Measurements from ENCODE around the gene RPA3. TPM values are rescaled to one million over a fixed set of nuclear protein-coding genes. Genes with fewer than 3 reads are reported as not detected.

Gene RPA3
- total RNA-seq, 1 donor from 2014 or later, result 111 TPM

DNA sequence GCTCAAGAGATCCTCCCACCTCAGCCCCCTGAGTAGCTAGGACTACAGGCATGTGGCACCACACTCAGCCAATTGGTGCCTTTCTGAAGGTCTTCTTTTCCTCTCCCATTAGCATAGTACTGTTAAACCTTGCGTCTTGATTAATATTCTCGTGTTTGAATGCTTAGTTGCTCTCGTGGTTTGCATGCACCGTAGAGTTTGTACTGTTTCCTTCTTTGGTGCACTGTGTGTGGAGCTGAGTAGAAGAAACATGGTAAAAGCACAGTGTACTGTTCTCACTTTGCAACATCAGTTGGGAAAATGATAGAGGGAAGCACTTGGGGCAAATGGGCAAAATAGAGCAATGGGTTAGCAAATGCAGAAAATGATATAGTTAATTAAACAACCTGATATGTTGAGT, 27.6 kb upstream of the RPA3 start:
- Mint-ChIP-seq H3K27ac (no peak overlapping the region), H3K4me1 (ENCODE audit: low read depth) (peaks cover 2% of the 10 kb centered on the region), H3K9me3 (no peaks in the 10 kb centered on the region), H3K4me3 (ENCODE audit: low read depth) (no peak overlapping the region), H3K27me3 (ENCODE audit: low read depth) (no peaks in the 10 kb centered on the region), H3K36me3 (ENCODE audit: low read depth) (no peaks in the 10 kb centered on the region)
- no peak for DNase-seq (ENCODE audit: low spot score)
- intact Hi-C loops (cut with micrococcal nuclease), result no loop called here

DNA sequence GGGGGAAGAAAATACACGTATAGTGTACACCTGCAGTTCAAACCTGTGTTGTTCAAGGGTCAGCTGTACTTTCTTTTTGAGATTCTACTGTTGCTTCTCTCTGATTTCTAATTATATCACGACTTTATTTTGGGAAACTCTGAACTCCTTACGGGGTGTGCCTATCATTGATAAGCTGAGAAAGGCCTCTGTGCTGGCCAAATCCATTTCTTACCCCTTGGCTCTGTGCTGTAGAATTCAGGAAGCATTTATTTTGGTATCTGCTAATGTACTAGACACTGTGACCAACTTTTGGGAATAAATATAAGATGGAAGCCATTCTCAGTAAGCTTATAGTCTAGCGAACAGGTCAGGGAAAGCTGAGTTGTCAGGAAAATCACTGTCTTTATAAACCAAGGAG, 26.9 kb upstream of the RPA3 start:
- intact Hi-C loops (cut with micrococcal nuclease), result no loop called here
- no peaks in the 10 kb centered on the region for H3K36me3 Mint-ChIP-seq (ENCODE audit: low read depth)
- H3K27ac Mint-ChIP-seq, result no peak overlapping the region
- H3K4me3 Mint-ChIP-seq (ENCODE audit: low read depth), result no peak overlapping the region
- no peaks in the 10 kb centered on the region for H3K27me3 Mint-ChIP-seq (ENCODE audit: low read depth)
- no peaks in the 10 kb centered on the region for H3K9me3 Mint-ChIP-seq
- no peak for DNase-seq (ENCODE audit: low spot score)
- no peaks in the 10 kb centered on the region for H3K4me1 Mint-ChIP-seq (ENCODE audit: low read depth)

GRCh38 chr7:7742223-7742622, 23.8 kb upstream of the RPA3 start:
- H3K4me3 Mint-ChIP-seq (ENCODE audit: low read depth), result no peak overlapping the region

GRCh38 chr7:7740037-7740355, 21.6 kb upstream of the RPA3 start:
- H3K4me1 Mint-ChIP-seq (ENCODE audit: low read depth), result peaks cover 9% of the 10 kb centered on the region
- no peak overlapping the region for H3K4me3 Mint-ChIP-seq (ENCODE audit: low read depth)
- H3K27ac Mint-ChIP-seq, result no peak overlapping the region
- H3K9me3 Mint-ChIP-seq, result no peaks in the 10 kb centered on the region
- H3K27me3 Mint-ChIP-seq (ENCODE audit: low read depth), result no peaks in the 10 kb centered on the region
- peaks cover 3% of the 10 kb centered on the region for H3K36me3 Mint-ChIP-seq (ENCODE audit: low read depth)
- intact Hi-C loops (cut with micrococcal nuclease), result no loop called here
- no peak for DNase-seq (ENCODE audit: low spot score)

More at GRCh38 chr7:7742223-7742622, 23.8 kb upstream of the RPA3 start:
- no peak overlapping the region for H3K27ac Mint-ChIP-seq
- peaks cover 3% of the 10 kb centered on the region for H3K36me3 Mint-ChIP-seq (ENCODE audit: low read depth)
- peaks cover 9% of the 10 kb centered on the region for H3K4me1 Mint-ChIP-seq (ENCODE audit: low read depth)
- H3K9me3 Mint-ChIP-seq, result no peaks in the 10 kb centered on the region
- DNase-seq (ENCODE audit: low spot score), result no peak
- intact Hi-C loops (cut with micrococcal nuclease), result no loop called here
- H3K27me3 Mint-ChIP-seq (ENCODE audit: low read depth), result no peaks in the 10 kb centered on the region

- Mint-ChIP-seq H3K9me3 (no peaks in the 10 kb centered on the region), H3K4me1 (ENCODE audit: low read depth) (peaks cover 9% of the 10 kb centered on the region), H3K27me3 (ENCODE audit: low read depth) (no peaks in the 10 kb centered on the region), H3K27ac (no peak overlapping the region), H3K36me3 (ENCODE audit: low read depth) (peaks cover 3% of the 10 kb centered on the region), H3K4me3 (ENCODE audit: low read depth) (no peak overlapping the region)
- DNase-seq (ENCODE audit: low spot score), result no peak
- intact Hi-C loops (cut with micrococcal nuclease), result no loop called here
Measured at GRCh38 chr7:7739204-7740036, 21.0 kb upstream of the RPA3 start.

GRCh38 chr7:7738622-7739021, 20.2 kb upstream of the RPA3 start:
- Mint-ChIP-seq H3K4me1 (ENCODE audit: low read depth) (peaks cover 9% of the 10 kb centered on the region), H3K27me3 (ENCODE audit: low read depth) (no peaks in the 10 kb centered on the region), H3K9me3 (no peaks in the 10 kb centered on the region), H3K36me3 (ENCODE audit: low read depth) (peaks cover 3% of the 10 kb centered on the region), H3K27ac (no peak overlapping the region), H3K4me3 (ENCODE audit: low read depth) (no peak overlapping the region)
- no peak for DNase-seq (ENCODE audit: low spot score)
- intact Hi-C loops (cut with micrococcal nuclease), result no loop called here

DNA sequence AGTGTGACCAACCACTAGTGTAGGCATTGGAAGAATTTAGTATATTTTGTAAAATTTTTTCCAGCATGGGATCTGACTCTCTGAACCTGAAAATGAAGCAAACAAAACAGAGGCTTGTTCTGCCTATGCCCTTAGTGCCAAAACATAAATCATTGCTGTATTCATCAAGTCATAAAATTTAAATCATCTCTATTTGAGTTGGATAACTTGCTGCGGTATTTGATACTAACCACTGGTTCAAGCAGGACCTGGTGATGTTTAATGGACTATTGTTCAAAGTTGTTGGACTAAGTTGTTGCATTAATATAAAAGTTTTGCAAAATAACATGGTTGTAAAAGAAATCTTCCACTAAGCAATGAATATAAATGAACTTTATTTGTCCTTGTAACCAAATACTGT, 19.8 kb upstream of the RPA3 start:
- H3K27ac Mint-ChIP-seq, result no peak overlapping the region
- intact Hi-C loops (cut with micrococcal nuclease), result no loop called here
- H3K4me3 Mint-ChIP-seq (ENCODE audit: low read depth), result no peak overlapping the region
- peaks cover 9% of the 10 kb centered on the region for H3K4me1 Mint-ChIP-seq (ENCODE audit: low read depth)
- no peaks in the 10 kb centered on the region for H3K27me3 Mint-ChIP-seq (ENCODE audit: low read depth)
- peaks cover 3% of the 10 kb centered on the region for H3K36me3 Mint-ChIP-seq (ENCODE audit: low read depth)
- no peak for DNase-seq (ENCODE audit: low spot score)
- no peaks in the 10 kb centered on the region for H3K9me3 Mint-ChIP-seq

DNA sequence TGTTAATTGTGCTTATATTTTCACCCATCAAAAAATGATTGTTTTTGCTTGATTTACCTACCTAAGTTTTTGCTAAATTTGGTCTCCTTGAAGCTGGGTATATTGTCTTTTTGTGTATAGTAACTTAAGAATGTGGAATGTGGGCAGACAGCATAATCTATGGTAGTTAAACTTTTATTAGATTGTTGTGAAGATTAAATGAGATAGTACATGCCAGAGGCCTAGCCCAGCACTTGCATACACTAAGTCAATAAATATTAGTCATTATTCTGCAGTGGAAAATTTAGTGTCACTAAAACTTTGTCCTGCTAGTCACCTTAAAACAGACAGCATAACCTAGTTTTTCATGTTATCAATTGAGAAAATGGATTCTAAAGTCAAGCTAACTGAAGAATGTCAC, 19.3 kb upstream of the RPA3 start:
- H3K9me3 Mint-ChIP-seq, result no peaks in the 10 kb centered on the region
- peaks cover 9% of the 10 kb centered on the region for H3K4me1 Mint-ChIP-seq (ENCODE audit: low read depth)
- no peaks in the 10 kb centered on the region for H3K27me3 Mint-ChIP-seq (ENCODE audit: low read depth)
- intact Hi-C loops (cut with micrococcal nuclease), result no loop called here
- H3K4me3 Mint-ChIP-seq (ENCODE audit: low read depth), result no peak overlapping the region
- no peak overlapping the region for H3K27ac Mint-ChIP-seq
- H3K36me3 Mint-ChIP-seq (ENCODE audit: low read depth), result peaks cover 3% of the 10 kb centered on the region
- no peak for DNase-seq (ENCODE audit: low spot score)

GRCh38 chr7:7736671-7737070, 18.3 kb upstream of the RPA3 start:
- H3K4me3 Mint-ChIP-seq (ENCODE audit: low read depth), result no peak overlapping the region
- intact Hi-C loops (cut with micrococcal nuclease), result no loop called here
- no peak for DNase-seq (ENCODE audit: low spot score)
- no peak overlapping the region for H3K27ac Mint-ChIP-seq
- no peaks in the 10 kb centered on the region for H3K9me3 Mint-ChIP-seq
- peaks cover 9% of the 10 kb centered on the region for H3K4me1 Mint-ChIP-seq (ENCODE audit: low read depth)
- H3K27me3 Mint-ChIP-seq (ENCODE audit: low read depth), result no peaks in the 10 kb centered on the region
- H3K36me3 Mint-ChIP-seq (ENCODE audit: low read depth), result peaks cover 3% of the 10 kb centered on the region

GRCh38 chr7:7732621-7733281, 14.3 kb upstream of the RPA3 start:
- no peak for DNase-seq (ENCODE audit: low spot score)
- no peak overlapping the region for H3K27ac Mint-ChIP-seq
- H3K4me3 Mint-ChIP-seq (ENCODE audit: low read depth), result no peak overlapping the region
- no peaks in the 10 kb centered on the region for H3K27me3 Mint-ChIP-seq (ENCODE audit: low read depth)
- H3K4me1 Mint-ChIP-seq (ENCODE audit: low read depth), result no peaks in the 10 kb centered on the region
- H3K36me3 Mint-ChIP-seq (ENCODE audit: low read depth), result no peaks in the 10 kb centered on the region
- intact Hi-C loops (cut with micrococcal nuclease), result no loop called here
- no peaks in the 10 kb centered on the region for H3K9me3 Mint-ChIP-seq

DNA sequence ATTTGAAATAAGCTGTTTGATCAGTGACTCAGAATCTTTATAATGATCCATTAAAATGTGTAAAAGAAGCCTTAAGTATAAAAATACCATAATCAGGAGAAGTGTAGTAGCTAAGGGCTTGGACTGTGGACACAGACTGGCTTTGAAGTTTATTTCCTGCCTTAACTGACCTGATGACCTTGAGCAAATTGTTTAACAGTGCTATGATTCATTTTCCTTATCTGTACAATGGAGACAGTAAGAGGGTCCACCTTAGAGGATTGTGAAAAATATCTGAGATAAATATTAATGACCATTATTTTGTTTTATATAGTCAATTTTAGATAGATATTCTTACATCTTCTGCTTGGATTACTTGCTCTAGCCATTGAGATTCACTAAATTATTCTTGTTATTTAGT, 13.3 kb upstream of the RPA3 start:
- Mint-ChIP-seq H3K4me1 (ENCODE audit: low read depth) (no peaks in the 10 kb centered on the region), H3K4me3 (ENCODE audit: low read depth) (no peak overlapping the region), H3K36me3 (ENCODE audit: low read depth) (no peaks in the 10 kb centered on the region), H3K9me3 (no peaks in the 10 kb centered on the region), H3K27ac (no peak overlapping the region), H3K27me3 (ENCODE audit: low read depth) (no peaks in the 10 kb centered on the region)
- no peak for DNase-seq (ENCODE audit: low spot score)
- intact Hi-C loops (cut with micrococcal nuclease), result no loop called here

DNA sequence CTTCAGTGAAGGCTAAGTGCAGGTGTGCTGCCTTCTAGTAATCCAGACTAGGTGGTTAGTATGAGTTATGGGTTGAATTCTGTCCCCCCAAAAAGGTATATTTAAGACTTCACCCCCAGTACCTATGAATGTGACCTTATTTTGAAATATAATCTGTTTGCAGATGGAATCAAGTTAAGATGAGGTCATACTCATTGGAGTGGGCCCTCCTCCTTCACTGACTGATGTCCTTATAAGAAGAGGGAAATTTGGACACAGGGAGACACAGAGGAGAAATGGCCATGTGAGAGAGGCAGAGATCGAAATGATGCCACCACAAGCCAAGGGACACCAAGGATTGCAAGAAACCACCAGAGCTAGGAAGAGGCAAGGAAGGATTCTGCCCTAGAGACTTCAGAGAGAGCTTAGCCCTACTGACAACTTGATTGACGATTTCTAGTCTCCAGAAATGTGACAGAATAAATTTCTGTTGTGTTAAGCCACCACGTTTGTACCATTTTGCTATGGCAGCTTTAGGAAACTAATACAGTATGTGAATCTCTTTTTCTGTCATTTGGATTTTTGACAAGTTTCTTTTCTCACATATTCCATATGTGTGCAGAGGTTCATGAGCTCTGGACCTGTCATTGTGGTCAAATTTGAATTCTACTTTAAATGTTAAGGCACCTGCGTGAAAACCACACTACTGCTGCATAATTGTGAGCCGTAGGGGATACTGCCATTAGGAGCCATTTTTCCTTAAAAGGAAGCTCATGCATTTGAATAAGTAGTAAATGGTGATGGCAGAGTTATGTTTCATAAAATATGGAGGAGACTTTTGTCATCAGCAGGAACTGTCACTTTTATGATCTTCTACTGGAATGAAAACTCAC, 2.6 kb upstream of the RPA3 start:
- no peak overlapping the region for H3K4me3 Mint-ChIP-seq (ENCODE audit: low read depth)
- peaks cover 11% of the 10 kb centered on the region for H3K36me3 Mint-ChIP-seq (ENCODE audit: low read depth)
- H3K9me3 Mint-ChIP-seq, result no peaks in the 10 kb centered on the region
- DNase-seq (ENCODE audit: low spot score), result no peak
- H3K27ac Mint-ChIP-seq, result no peak overlapping the region
- H3K4me1 Mint-ChIP-seq (ENCODE audit: low read depth), result peaks cover 23% of the 10 kb centered on the region
- intact Hi-C loops (cut with micrococcal nuclease), result no loop called here
- no peaks in the 10 kb centered on the region for H3K27me3 Mint-ChIP-seq (ENCODE audit: low read depth)

GRCh38 chr7:7720193-7720592, 1.8 kb upstream of the RPA3 start:
- H3K9me3 Mint-ChIP-seq, result no peaks in the 10 kb centered on the region
- peaks cover 23% of the 10 kb centered on the region for H3K4me1 Mint-ChIP-seq (ENCODE audit: low read depth)
- H3K36me3 Mint-ChIP-seq (ENCODE audit: low read depth), result peaks cover 11% of the 10 kb centered on the region
- no peaks in the 10 kb centered on the region for H3K27me3 Mint-ChIP-seq (ENCODE audit: low read depth)
- H3K4me3 Mint-ChIP-seq (ENCODE audit: low read depth), result no peak overlapping the region
- no peak overlapping the region for H3K27ac Mint-ChIP-seq
- no peak for DNase-seq (ENCODE audit: low spot score)
- intact Hi-C loops (cut with micrococcal nuclease), result no loop called here

Measured in activated T-helper 2 cell treated with anti-CD3 and anti-CD28 coated beads, Interferon-gamma antibody, Interleukin-2, Interleukin-4, amounts not matched to agents 10 μg/mL and 5 μg/mL and 100 μg/mL, durations not matched to agents 14 hours and 24 hours and 36 hours (primary cell).